ENCODE data around the gene SPATA46. TPM values are rescaled to one million over a fixed set of nuclear protein-coding genes. Genes with fewer than 3 reads are reported as not detected.
A peak's percentile ranks its signal among the peaks of the same experiment; 100 is the strongest.

SPATA46 gene
- polyA plus RNA-seq, 1 donor from 2014 or later: not detected

DNA sequence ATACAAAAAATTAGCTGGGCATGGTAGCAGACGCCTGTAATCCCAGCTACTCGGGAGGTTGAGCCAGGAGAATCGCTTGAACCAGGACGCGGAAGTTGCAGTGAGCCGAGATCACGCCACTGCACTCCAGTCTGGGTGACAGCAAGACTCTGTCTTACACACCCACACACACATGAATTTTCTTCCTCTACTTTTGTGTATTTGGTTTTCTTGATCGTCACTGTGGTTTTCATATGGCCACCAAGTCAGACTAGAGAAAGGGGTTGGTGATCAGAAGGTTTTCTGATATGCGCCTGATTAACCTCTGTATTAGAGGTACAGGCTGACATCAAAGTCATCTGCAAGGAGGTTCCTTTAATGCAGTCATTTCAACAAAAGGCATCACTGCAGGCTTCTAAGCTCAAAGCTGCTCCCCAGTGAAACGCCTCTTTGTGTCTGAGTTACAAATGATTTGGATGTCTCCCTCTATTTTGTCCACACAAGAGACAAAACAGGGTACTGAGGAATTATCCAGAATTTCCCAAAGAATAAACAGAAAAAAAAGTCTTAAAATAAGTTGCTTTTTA lies 24.2 kb upstream of the SPATA46 start:
- Mint-ChIP-seq H3K36me3 (no peaks in the 10 kb centered on the region), H3K27me3 (peaks cover 11% of the 10 kb centered on the region), H3K4me1 (no peaks in the 10 kb centered on the region), H3K4me3 (no peak overlapping the region), H3K27ac (no peak overlapping the region), H3K9me3 (no peaks in the 10 kb centered on the region)

DNA sequence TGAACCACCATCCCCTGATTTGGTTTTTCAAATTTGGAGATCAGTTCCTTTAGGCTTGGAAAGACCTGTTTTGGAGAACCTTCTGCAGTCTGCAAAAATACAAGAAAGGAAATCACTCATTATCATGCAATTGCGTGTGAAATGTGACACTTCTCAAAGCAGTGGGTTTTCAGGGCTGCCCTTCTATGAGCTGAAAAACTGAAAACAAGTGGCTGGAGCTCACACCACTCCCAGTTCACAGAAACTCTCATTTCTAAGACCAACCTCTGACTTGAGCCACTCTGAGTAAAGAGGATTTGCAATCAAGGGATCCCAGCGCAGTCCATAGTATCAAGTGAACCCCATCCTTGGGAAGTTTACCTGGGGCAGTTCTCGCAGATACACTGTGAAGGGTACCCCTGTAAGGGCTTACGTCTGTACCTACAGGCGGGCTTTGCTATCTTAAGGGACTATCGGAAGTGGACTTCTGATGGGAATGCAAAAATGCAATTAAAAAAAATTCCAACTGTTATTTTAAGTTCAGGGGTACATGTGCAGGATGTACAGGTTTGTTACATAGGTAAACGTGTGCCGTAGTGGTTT lies 22.4 kb upstream of the SPATA46 start:
- Mint-ChIP-seq H3K9me3 (no peaks in the 10 kb centered on the region), H3K4me3 (no peak overlapping the region), H3K36me3 (no peaks in the 10 kb centered on the region), H3K27me3 (peaks cover 11% of the 10 kb centered on the region), H3K27ac (no peak overlapping the region), H3K4me1 (no peaks in the 10 kb centered on the region)

DNA sequence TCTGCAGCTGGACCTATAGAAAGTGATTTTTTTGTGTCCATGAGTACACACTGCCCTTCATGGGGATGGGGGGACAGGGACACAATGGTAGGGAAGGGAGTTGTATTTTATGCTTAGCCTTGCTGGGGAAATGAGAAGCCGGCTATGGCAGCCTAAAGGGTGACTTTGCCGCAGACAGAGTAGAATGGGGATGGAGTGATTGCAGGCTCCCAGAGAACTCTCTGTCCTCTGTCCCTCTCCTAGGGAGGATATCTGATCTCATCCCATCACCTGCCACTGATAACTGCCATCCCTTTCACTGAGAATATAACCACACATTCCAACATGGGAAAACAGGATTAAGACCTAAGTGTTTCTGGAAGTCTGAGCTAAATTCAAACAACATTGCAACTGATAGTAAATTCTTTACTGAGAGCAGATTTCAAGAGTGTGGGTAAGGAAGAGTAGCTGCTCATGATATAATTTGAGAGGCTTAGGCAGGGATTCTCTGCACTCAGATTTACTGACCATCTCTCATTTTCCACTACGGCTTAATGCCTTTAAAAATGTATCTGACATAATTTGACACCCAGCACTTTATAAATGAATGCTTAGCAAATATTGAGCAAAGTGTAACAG lies 21.4 kb upstream of the SPATA46 start:
- Mint-ChIP-seq H3K27me3 (peaks cover 11% of the 10 kb centered on the region), H3K27ac (no peak overlapping the region), H3K4me1 (no peaks in the 10 kb centered on the region), H3K36me3 (peaks cover 1% of the 10 kb centered on the region), H3K9me3 (no peaks in the 10 kb centered on the region), H3K4me3 (no peak overlapping the region)

DNA sequence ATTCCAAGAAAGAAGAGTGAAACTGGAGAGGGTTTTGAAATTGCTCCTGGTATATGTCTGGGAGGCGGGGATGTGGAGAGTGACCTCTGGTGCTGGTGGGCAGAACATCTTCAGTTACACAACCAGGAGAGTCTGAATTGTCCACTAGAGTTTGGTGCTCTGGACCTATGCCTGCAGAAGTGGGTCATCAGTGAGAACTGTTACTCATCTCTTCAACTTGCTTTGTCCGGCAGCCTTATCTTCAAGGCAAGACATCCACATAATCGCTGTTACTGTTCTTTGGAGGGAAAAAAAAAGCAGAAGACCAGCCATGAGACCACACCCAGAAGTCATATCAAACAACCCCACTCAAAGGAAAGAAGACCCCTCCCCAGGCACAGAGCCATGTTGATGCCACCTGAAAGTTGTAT lies 20.4 kb upstream of the SPATA46 start:
- Mint-ChIP-seq H3K27me3 (peaks cover 10% of the 10 kb centered on the region), H3K4me1 (peaks cover 0 to 2% (median 0%) of the 10 kb centered on the region in 3 donors), H3K36me3 (peaks cover 1% of the 10 kb centered on the region), H3K9me3 (no peaks in the 10 kb centered on the region), H3K4me3 (no peak overlapping the region), H3K27ac (peak overlapping the region in 1 of 3 donors; percentile 24)

DNA sequence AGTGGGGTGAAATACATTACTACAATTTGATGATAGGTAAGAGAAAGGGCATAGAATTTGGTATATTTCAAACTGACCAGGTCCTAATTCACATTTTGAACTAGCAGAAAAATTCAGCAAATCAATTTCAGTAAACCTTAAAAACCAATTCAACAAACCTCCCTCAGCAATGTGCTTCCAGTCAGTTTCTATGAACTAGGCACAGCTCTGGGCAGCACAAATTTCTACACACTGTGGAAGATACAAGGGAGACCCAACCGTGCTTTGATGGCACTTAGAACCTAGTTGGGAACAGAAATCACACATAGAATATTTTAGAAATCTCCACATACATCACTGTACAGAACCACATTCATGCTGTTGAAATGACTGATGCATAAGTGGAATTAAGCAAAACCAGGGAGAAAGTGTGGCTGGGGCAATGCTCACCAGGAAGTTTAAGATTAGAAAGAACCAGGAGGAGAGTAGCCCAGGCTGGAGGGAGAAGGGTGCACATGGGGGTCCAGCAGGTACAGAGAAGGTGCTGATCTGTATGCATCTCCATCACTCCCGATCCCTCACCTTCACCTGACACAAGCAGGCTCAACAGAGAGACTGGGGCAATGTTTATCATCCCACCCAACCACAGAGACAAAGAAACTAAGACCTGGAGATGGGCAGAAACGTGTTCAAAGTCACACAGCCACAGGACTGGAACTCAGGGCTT lies 19.7 kb upstream of the SPATA46 start:
- Mint-ChIP-seq H3K4me1 (peaks cover 0 to 5% (median 0%) of the 10 kb centered on the region in 3 donors), H3K9me3 (no peaks in the 10 kb centered on the region), H3K36me3 (peaks cover 1% of the 10 kb centered on the region), H3K27me3 (peaks cover 9% of the 10 kb centered on the region), H3K27ac (peak overlapping the region in 1 of 3 donors; percentile 24), H3K4me3 (no peak overlapping the region)

DNA sequence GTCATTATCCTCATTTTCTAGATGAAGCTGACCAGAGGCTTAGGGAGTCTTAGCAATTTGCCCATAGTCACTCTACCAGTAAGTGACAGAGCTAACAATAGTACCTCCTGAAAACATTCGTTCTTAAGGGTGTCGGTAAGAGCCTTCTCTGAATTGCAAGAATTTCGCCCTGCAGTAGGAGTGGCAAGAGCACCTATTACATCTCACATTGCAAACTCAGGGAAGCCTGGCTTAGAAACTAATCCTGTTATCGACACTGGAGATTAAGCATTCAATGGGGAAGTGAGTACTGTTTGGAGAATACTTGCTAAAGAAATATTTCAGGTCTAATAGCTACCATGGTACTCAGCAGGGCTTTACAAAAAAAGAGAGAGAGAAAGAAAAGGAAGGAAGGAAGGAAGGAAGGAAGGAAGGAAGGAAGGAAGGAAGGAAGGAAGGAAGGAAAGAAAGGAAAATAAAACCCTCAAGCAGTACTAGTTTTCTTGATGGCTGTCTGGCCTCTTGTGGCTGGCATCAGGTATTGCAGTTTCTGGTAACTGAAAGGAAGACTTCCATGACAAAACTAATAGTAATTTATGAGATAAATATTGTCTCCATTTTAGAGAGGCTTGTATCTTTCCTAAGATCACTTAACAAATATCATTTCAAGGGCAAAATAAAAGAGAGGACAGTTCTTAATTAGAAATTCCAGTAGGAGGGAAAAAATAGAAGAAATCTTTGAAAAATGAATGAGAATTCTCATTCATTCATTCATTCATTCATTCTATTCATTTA lies 15.3 kb upstream of the SPATA46 start:
- no peak overlapping the region for H3K27ac Mint-ChIP-seq
- H3K4me1 Mint-ChIP-seq: peaks cover 0 to 13% (median 3%) of the 10 kb centered on the region in 3 donors
- H3K4me3 Mint-ChIP-seq: no peak overlapping the region
- H3K27me3 Mint-ChIP-seq: peaks cover 19% of the 10 kb centered on the region
- peaks cover 1% of the 10 kb centered on the region for H3K36me3 Mint-ChIP-seq
- no peaks in the 10 kb centered on the region for H3K9me3 Mint-ChIP-seq

DNA sequence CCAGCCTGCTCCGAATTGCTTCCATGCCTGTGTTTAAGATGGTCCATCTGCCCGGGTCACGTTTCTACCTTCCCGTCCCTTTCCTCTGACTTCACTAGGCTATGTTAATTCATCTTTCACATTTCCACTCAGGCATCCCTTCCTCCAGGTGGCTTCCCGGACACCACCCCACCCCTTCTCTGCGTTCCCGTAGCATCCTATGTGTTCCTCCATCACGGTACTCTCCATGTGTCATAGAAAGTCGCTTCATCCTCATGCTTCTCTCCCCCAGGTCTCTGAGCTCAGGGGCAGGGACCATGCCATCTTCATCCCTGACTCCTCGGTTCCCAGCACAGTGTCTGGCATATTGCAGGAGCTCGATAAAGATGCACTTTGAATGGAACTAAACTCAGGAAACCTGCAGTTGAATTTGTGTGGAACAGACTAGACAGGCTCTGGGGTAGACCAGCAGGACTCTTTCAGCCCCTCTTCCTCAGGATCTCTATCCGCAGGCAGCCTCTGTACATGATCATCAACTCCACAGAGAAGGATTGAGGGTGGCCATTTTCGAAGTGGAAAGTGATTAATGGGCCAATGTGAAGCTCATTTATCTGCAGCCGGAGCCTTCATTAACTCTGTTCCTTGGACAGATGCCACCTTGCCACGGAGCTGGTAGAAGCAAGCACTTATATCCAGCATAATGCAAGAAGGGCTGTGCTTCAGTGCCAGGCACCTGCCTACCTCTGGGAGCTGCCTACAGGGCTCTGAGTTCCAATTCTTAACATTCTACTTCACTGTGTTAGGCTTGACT lies 13.9 kb upstream of the SPATA46 start:
- peaks cover 1% of the 10 kb centered on the region for H3K36me3 Mint-ChIP-seq
- H3K27me3 Mint-ChIP-seq: peaks cover 17% of the 10 kb centered on the region
- H3K9me3 Mint-ChIP-seq: no peaks in the 10 kb centered on the region
- no peak overlapping the region for H3K27ac Mint-ChIP-seq
- peaks cover 0 to 13% (median 3%) of the 10 kb centered on the region in 3 donors for H3K4me1 Mint-ChIP-seq
- H3K4me3 Mint-ChIP-seq: peak overlapping the region in 1 of 4 donors; percentile 4

DNA sequence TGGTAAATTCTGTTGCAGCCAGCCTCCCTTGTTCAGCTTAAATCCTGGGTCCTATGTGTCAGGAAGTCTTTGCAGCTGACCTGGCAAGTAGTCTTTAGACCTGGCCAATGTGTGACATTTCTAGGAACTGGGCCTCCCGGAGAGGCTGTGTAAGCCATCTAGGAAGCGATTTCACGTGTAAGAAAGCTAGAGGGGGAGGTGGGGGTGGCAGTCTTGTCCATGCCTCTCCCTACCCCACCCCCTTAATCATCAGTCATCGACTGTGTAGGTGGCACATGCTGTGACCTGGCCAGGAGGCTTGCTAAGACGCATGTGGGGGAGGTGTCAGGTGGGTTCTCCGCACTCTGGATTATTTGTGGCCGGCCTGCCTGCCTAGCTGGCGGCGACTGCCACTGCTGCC lies 13.3 kb upstream of the SPATA46 start:
- Mint-ChIP-seq H3K36me3 (peaks cover 1% of the 10 kb centered on the region), H3K4me3 (no peak overlapping the region), H3K9me3 (no peaks in the 10 kb centered on the region), H3K27me3 (peaks cover 17% of the 10 kb centered on the region), H3K27ac (no peak overlapping the region), H3K4me1 (peaks cover 0 to 13% (median 3%) of the 10 kb centered on the region in 3 donors)

DNA sequence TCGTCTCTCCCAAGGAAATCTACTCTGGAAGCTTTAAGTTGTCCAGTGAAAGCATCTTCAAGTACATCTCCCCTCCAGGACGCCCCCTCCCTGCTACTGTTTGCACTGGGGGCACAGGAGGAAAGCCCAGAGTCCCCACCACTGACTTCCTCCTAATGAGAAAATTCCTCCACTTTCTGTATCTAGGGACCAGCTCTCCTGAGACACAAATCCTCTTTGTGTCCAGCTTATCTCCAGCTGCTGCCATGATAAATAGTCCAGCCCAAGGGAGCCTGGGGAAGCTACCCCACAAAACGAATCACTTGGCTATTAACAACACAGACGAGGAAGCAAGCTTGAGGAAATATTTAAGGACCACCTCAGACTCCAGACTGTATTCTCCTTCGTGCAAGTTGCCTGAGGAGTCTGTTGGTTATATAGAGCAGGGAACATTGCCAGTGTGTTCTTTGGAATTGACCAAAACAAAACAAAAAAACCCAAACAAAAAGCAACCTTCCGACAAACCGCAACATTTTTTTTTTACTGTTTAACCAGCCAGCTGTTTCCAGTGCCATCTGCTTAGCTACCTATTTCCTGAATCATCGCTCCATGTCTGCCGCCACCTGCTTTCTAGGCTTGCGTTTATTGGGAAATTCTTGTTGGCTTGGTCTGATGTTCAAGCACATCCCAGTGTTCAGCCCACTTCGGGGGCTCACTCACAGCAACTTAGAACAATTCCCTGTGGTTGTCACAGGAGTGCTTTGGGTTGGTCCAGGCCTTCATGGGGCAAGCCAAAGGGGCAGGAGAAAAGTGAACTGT lies 12.6 kb upstream of the SPATA46 start:
- H3K9me3 Mint-ChIP-seq: no peaks in the 10 kb centered on the region
- peaks cover 1% of the 10 kb centered on the region for H3K36me3 Mint-ChIP-seq
- H3K27ac Mint-ChIP-seq: no peak overlapping the region
- H3K4me3 Mint-ChIP-seq: peak overlapping the region in 1 of 4 donors; percentile 75
- peaks cover 0 to 13% (median 3%) of the 10 kb centered on the region in 3 donors for H3K4me1 Mint-ChIP-seq
- H3K27me3 Mint-ChIP-seq: peaks cover 17% of the 10 kb centered on the region

DNA sequence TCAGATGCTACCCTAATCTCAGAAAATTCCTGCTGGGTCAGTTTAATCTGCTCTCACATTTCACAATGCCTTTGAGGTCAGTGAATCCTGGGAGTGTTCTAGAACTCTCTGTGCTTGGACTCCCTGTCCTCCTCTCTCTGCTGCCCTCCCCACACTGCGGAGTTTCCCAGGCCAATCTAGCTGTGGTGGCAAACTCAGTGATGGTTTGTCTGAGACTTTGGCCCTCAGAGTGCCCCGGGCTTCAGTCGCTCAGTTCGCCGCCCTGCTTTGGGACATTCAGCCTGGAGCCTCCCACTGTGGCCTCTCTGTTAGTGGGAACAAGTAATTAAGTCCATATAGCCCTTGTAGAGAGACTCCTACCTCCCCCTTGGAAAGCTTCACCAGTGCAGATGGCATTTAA lies 12.0 kb upstream of the SPATA46 start:
- H3K27me3 Mint-ChIP-seq: peaks cover 17% of the 10 kb centered on the region
- H3K36me3 Mint-ChIP-seq: peaks cover 1% of the 10 kb centered on the region
- peaks cover 0 to 13% (median 3%) of the 10 kb centered on the region in 3 donors for H3K4me1 Mint-ChIP-seq
- no peak overlapping the region for H3K4me3 Mint-ChIP-seq
- H3K9me3 Mint-ChIP-seq: no peaks in the 10 kb centered on the region
- no peak overlapping the region for H3K27ac Mint-ChIP-seq

DNA sequence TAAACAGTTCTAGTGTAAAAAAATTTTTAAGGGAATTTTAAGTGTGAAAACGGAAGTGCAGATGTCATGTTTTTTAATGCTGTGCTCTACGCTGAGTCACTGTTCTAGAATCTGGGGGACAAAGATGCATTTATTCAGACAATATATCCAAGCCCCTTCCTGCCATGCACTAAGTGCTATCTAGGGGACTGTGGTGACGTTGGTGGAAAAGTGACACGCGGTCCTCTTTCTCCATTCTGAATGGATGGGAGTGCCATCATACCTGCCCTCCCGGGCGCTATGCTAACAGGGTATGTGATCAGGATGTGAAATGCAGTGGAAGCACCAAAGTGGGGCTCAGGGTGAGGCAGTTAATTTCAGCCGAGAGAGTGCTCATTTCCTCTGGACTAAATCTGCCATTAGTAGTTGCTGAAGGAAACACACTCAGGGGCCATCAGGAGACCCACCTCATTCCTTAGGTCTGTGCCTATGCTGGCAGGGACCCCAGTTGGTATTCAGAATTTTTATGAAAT lies 11.5 kb upstream of the SPATA46 start:
- Mint-ChIP-seq H3K27ac (no peak overlapping the region), H3K9me3 (no peaks in the 10 kb centered on the region), H3K36me3 (peaks cover under 1% of the 10 kb centered on the region), H3K4me3 (no peak overlapping the region), H3K27me3 (peaks cover 17% of the 10 kb centered on the region), H3K4me1 (peaks cover 0 to 13% (median 3%) of the 10 kb centered on the region in 3 donors)

DNA sequence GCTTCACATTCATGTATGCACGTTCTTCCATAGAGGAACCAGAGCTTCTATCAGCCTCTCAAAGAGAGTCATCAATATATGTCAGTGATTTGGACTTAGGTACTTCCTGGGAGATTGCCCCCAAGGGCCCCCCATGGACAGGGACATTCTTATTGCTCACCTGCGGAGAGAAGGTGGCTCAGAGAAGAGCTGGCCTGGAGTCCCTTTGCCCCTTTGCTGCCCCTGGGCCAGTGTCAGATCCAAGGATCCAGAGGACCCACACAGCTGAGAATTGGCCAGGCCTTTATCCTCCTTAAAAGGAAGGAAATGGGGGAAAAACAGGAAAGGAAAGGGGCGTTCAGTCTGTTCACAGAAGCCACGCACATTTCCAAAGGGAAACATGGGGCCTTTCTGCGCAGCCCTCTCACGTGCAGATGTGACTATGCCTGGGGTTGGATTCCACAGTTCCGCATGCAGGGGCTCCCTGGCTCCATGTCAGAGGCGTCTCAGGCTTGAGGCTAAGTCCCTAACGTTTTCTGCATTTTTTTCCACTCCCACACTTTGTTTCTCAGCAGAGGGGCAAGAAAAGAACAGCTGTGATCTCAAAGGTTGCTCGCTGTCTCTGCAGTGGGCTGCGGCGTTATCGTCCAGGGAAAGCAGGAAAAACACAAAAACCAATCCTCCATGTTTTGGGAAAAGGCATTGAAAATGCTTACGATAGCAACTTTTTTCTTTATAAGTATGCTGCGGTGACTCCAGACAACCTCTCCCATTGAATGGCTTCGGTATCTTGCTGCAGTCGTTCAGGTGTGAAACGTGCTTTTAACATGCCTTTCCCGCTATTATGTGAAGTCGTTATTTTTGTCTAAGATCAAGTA lies 10.8 kb upstream of the SPATA46 start:
- Mint-ChIP-seq H3K27ac (no peak overlapping the region), H3K36me3 (no peaks in the 10 kb centered on the region), H3K9me3 (no peaks in the 10 kb centered on the region), H3K4me1 (peaks cover 0 to 13% (median 3%) of the 10 kb centered on the region in 3 donors), H3K4me3 (no peak overlapping the region), H3K27me3 (peaks cover 17% of the 10 kb centered on the region)

Data from IgD-negative memory B cell (primary cell).